Measurements from ENCODE around the gene SUPT5H. TPM values are rescaled to one million over a fixed set of nuclear protein-coding genes. Genes with fewer than 3 reads are reported as not detected.
A peak's percentile ranks its signal among the peaks of the same experiment; 100 is the strongest.

SUPT5H gene
- total RNA-seq, 1 donor from 2014 or later, result 48.5 TPM

- peaks cover 8% of the 10 kb centered on the region for H3K27me3 ChIP-seq
- Mint-ChIP-seq H3K9me3 (no peaks in the 10 kb centered on the region), H3K27me3 (ENCODE audit: insufficient read depth, low read depth) (peaks cover 10% of the 10 kb centered on the region), H3K36me3 (peaks cover 2% of the 10 kb centered on the region), H3K4me3 (peak overlapping the region; percentile 88), H3K4me1 (peaks cover 38% of the 10 kb centered on the region), H3K27ac (peak overlapping the region; percentile 97)
- H4K20me1 ChIP-seq (ENCODE audit: low read depth), result peaks cover 9% of the 10 kb centered on the region
- H3K4me1 ChIP-seq, result peaks cover 14% of the 10 kb centered on the region
- H2AFZ ChIP-seq (replicated peaks), result no peak overlapping the region
- H3K4me3 ChIP-seq, result peak overlapping the region; percentile 49
- H3F3A ChIP-seq (ENCODE audit: low read depth), result peaks cover 69% of the 10 kb centered on the region
- no peaks in the 10 kb centered on the region for H3K36me3 ChIP-seq
- H3K9ac ChIP-seq, result no peak overlapping the region
- H3K27ac ChIP-seq, result no peak overlapping the region
- no peaks in the 10 kb centered on the region for H3K9me3 ChIP-seq (ENCODE audit: low read depth)
- DNase-seq (ENCODE audit: low spot score), result peak; percentile 13
- H3K4me2 ChIP-seq, result peak overlapping the region; percentile 85
- TF ChIP-seq EZH2 (IDR thresholded peaks at IDR 0.05) (no peak), EZH2phosphoT487 (IDR thresholded peaks at IDR 0.05) (no peak), CTCF (IDR thresholded peaks at IDR 0.05) (no peak)
- no peaks in the 10 kb centered on the region for H3K79me2 ChIP-seq (ENCODE audit: low read depth)
Observed at GRCh38 chr19:39401549-39402345, 43.6 kb upstream of the SUPT5H start.

- Histone ChIP-seq H3K27ac (peak overlapping the region; percentile 93), H4K20me1 (ENCODE audit: low read depth) (peaks cover 5% of the 10 kb centered on the region), H3K4me2 (peak overlapping the region; percentile 85), H2AFZ (replicated peaks) (no peak overlapping the region), H3K9me3 (ENCODE audit: low read depth) (no peaks in the 10 kb centered on the region), H3K79me2 (ENCODE audit: low read depth) (no peaks in the 10 kb centered on the region), H3K4me1 (peaks cover 17% of the 10 kb centered on the region), H3K27me3 (peaks cover 17% of the 10 kb centered on the region), H3F3A (ENCODE audit: low read depth) (peaks cover 62% of the 10 kb centered on the region), H3K9ac (peak overlapping the region; percentile 2), H3K36me3 (no peaks in the 10 kb centered on the region), H3K4me3 (peak overlapping the region; percentile 49)
- peak overlapping the region; percentile 88 for H3K4me3 Mint-ChIP-seq
- peaks cover 38% of the 10 kb centered on the region for H3K4me1 Mint-ChIP-seq
- peaks cover 2% of the 10 kb centered on the region for H3K36me3 Mint-ChIP-seq
- H3K27me3 Mint-ChIP-seq (ENCODE audit: insufficient read depth, low read depth), result peaks cover 14% of the 10 kb centered on the region
- H3K27ac Mint-ChIP-seq, result peak overlapping the region; percentile 100
- no peaks in the 10 kb centered on the region for H3K9me3 Mint-ChIP-seq
- peak; percentile 95 for DNase-seq (ENCODE audit: low spot score)
- TF ChIP-seq EZH2 (IDR thresholded peaks at IDR 0.05) (no peak), EZH2phosphoT487 (IDR thresholded peaks at IDR 0.05) (no peak), CTCF (IDR thresholded peaks at IDR 0.05) (no peak)
Observed at GRCh38 chr19:39402346-39403300, 42.8 kb upstream of the SUPT5H start.

- H3K9ac ChIP-seq, result no peak overlapping the region
- peak overlapping the region; percentile 49 for H3K4me3 ChIP-seq
- H4K20me1 ChIP-seq (ENCODE audit: low read depth), result peaks cover 8% of the 10 kb centered on the region
- H3K4me1 ChIP-seq, result peaks cover 17% of the 10 kb centered on the region
- H3F3A ChIP-seq (ENCODE audit: low read depth), result peaks cover 65% of the 10 kb centered on the region
- H3K79me2 ChIP-seq (ENCODE audit: low read depth), result no peaks in the 10 kb centered on the region
- peak overlapping the region; percentile 93 for H3K27ac ChIP-seq
- peaks cover 26% of the 10 kb centered on the region for H3K27me3 ChIP-seq
- H3K9me3 ChIP-seq (ENCODE audit: low read depth), result no peaks in the 10 kb centered on the region
- peak overlapping the region; percentile 88 for H3K4me3 Mint-ChIP-seq
- H3K36me3 ChIP-seq, result no peaks in the 10 kb centered on the region
- peaks cover 36% of the 10 kb centered on the region for H3K4me1 Mint-ChIP-seq
- peaks cover 2% of the 10 kb centered on the region for H3K36me3 Mint-ChIP-seq
- no peaks in the 10 kb centered on the region for H3K9me3 Mint-ChIP-seq
- H3K27ac Mint-ChIP-seq, result peak overlapping the region; percentile 98
- peak; percentile 12 for TF ChIP-seq EZH2phosphoT487 (IDR thresholded peaks at IDR 0.05)
- TF ChIP-seq EZH2 (IDR thresholded peaks at IDR 0.05), result no peak
- H3K4me2 ChIP-seq, result peak overlapping the region; percentile 85
- peak; percentile 96 for DNase-seq (ENCODE audit: low spot score)
- H2AFZ ChIP-seq (replicated peaks), result peak overlapping the region; percentile 2
- H3K27me3 Mint-ChIP-seq (ENCODE audit: insufficient read depth, low read depth), result peaks cover 16% of the 10 kb centered on the region
Observed at GRCh38 chr19:39403331-39404312, 41.8 kb upstream of the SUPT5H start.

All from neural progenitor cell (in vitro differentiated cells).